HT1080 (cell line): ENCODE results near the gene PDZD2. TPM values are rescaled to one million over a fixed set of nuclear protein-coding genes. Genes with fewer than 3 reads are reported as not detected.

Experiments used
- DNase-seq: peaks from one replicate; pipeline ENCODE4 v3.0.0-alpha.2; 2015; ENCODE audit warnings: low read depth
- total RNA-seq: library from RNA; depleted of rRNA; stranded (reverse); fragments of >200 nt; shearing (Covaris generic); gene quantifications from 2 replicates; pipeline ENCODE4 v1.2.3, GENCODE V29; 2014

Gene PDZD2
- total RNA-seq, 1 experiment from 2014 or later = 1.1 TPM

GRCh38 chr5:31913808-31914207, 274.9 kb downstream of the PDZD2 start:
- DNase-seq = no peak

- DNase-seq = no peak
These were observed 277.4 kb downstream of the PDZD2 start for GRCh38 chr5:31916327-31916726.

- DNase-seq = no peak
These were observed 279.8 kb downstream of the PDZD2 start for GRCh38 chr5:31918739-31919138.

- peak; percentile 97 for DNase-seq
These were observed 282.9 kb downstream of the PDZD2 start for GRCh38 chr5:31921852-31922305.

GRCh38 chr5:31924005-31924404, 285.1 kb downstream of the PDZD2 start:
- no peak for DNase-seq

- no peak for DNase-seq
These were observed 292.9 kb downstream of the PDZD2 start for GRCh38 chr5:31931874-31932273.

- DNase-seq = no peak
These were observed 295.2 kb downstream of the PDZD2 start for GRCh38 chr5:31934156-31934555.

GRCh38 chr5:31935496-31936369, 296.8 kb downstream of the PDZD2 start:
- no peak for DNase-seq

GRCh38 chr5:31936683-31937082, 297.8 kb downstream of the PDZD2 start:
- no peak for DNase-seq

- DNase-seq = no peak
These were observed 298.3 kb downstream of the PDZD2 start for GRCh38 chr5:31937226-31937625.

- DNase-seq = no peak
These were observed 298.8 kb downstream of the PDZD2 start for GRCh38 chr5:31937703-31938102.

- DNase-seq = no peak
These were observed 300.2 kb downstream of the PDZD2 start for GRCh38 chr5:31939151-31939550.

GRCh38 chr5:31941151-31941755, 302.3 kb downstream of the PDZD2 start:
- no peak for DNase-seq

- no peak for DNase-seq
These were observed 303.6 kb downstream of the PDZD2 start for GRCh38 chr5:31942546-31942945.

GRCh38 chr5:31944684-31945445, 305.9 kb downstream of the PDZD2 start:
- DNase-seq = no peak

GRCh38 chr5:31948006-31948405, 309.1 kb downstream of the PDZD2 start:
- DNase-seq = no peak

- DNase-seq = no peak
These were observed 313.1 kb downstream of the PDZD2 start for GRCh38 chr5:31952067-31952466.

GRCh38 chr5:31954091-31954490, 315.2 kb downstream of the PDZD2 start:
- DNase-seq = no peak

- no peak for DNase-seq
These were observed 318.2 kb downstream of the PDZD2 start for GRCh38 chr5:31957151-31957550.

- no peak for DNase-seq
These were observed 323.4 kb downstream of the PDZD2 start for GRCh38 chr5:31962351-31962751.

- peak; percentile 42 for DNase-seq
These were observed 324.0 kb downstream of the PDZD2 start for GRCh38 chr5:31962871-31963307.
